ENCODE measurements around the gene ABHD17A. TPM values are rescaled to one million over a fixed set of nuclear protein-coding genes. Genes with fewer than 3 reads are reported as not detected.

ABHD17A gene
- total RNA-seq, 1 experiment from 2014 or later, result 60.7 TPM

DNA sequence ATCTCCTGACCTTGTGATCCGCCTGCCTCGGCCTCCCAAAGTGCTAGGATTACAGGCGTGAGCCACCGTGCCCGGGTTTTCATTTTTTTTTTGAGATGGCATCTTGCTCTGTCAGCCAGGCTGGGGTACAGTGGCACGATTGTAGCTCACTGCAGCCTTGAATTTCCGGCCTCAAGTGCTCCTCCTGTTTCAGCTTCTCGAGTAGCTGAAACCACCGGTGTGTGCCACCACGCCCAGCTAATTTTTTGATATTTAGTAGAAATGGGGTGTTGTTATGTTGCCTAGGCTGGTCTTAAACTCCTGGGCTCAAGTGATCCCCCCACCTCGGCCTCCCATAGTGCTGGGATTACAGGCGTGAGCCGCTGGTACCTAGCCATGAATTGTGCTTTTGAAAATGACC lies 25.8 kb upstream of the ABHD17A start:
- ChIA-PET POLR2A (no interaction called here), CTCF (interaction anchor here (1.3 to 2.0 kb wide), 3 partner anchors 13 to 46 kb away, joined by 4 to 6 read pairs (median 5); no protein-coding TSS in a partner anchor)
- TF ChIP-seq ESRRA (CRISPR knock-in tag; IDR thresholded peaks at IDR 0.05; ENCODE audit: borderline replicate concordance), result no peak
- TF ChIP-seq, protein P1, sequence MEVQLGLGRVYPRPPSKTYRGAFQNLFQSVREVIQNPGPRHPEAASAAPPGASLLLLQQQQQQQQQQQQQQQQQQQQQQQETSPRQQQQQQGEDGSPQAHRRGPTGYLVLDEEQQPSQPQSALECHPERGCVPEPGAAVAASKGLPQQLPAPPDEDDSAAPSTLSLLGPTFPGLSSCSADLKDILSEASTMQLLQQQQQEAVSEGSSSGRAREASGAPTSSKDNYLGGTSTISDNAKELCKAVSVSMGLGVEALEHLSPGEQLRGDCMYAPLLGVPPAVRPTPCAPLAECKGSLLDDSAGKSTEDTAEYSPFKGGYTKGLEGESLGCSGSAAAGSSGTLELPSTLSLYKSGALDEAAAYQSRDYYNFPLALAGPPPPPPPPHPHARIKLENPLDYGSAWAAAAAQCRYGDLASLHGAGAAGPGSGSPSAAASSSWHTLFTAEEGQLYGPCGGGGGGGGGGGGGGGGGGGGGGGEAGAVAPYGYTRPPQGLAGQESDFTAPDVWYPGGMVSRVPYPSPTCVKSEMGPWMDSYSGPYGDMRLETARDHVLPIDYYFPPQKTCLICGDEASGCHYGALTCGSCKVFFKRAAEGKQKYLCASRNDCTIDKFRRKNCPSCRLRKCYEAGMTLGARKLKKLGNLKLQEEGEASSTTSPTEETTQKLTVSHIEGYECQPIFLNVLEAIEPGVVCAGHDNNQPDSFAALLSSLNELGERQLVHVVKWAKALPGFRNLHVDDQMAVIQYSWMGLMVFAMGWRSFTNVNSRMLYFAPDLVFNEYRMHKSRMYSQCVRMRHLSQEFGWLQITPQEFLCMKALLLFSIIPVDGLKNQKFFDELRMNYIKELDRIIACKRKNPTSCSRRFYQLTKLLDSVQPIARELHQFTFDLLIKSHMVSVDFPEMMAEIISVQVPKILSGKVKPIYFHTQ (CRISPR knock-in tag; IDR thresholded peaks at IDR 0.05), result no peak
- TF ChIP-seq, protein P2, sequence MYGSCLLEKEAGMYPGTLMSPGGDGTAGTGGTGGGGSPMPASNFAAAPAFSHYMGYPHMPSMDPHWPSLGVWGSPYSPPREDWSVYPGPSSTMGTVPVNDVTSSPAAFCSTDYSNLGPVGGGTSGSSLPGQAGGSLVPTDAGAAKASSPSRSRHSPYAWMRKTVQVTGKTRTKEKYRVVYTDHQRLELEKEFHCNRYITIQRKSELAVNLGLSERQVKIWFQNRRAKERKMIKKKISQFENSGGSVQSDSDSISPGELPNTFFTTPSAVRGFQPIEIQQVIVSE (CRISPR knock-in tag; IDR thresholded peaks at IDR 0.05; ENCODE audit: borderline replicate concordance), result no peak
- TF ChIP-seq ZNF219 (CRISPR knock-in tag; IDR thresholded peaks at IDR 0.05; ENCODE audit: borderline replicate concordance), result no peak
- TF ChIP-seq, protein P3, sequence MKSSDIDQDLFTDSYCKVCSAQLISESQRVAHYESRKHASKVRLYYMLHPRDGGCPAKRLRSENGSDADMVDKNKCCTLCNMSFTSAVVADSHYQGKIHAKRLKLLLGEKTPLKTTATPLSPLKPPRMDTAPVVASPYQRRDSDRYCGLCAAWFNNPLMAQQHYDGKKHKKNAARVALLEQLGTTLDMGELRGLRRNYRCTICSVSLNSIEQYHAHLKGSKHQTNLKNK (CRISPR knock-in tag; IDR thresholded peaks at IDR 0.05), result no peak
- TF ChIP-seq ZNF423 (CRISPR knock-in tag; IDR thresholded peaks at IDR 0.05), result no peak
- TF ChIP-seq NR1H2 (CRISPR knock-in tag; IDR thresholded peaks at IDR 0.05), result no peak
- TF ChIP-seq ATF1 (CRISPR knock-in tag; IDR thresholded peaks at IDR 0.05), result no peak
- TF ChIP-seq ELF4 (CRISPR knock-in tag; IDR thresholded peaks at IDR 0.05; ENCODE audit: low read depth), result no peak
- TF ChIP-seq ZNF121 (CRISPR knock-in tag; IDR thresholded peaks at IDR 0.05), result no peak
- no peak for TF ChIP-seq TEAD1 (CRISPR knock-in tag; IDR thresholded peaks at IDR 0.05)
- TF ChIP-seq, protein P4, sequence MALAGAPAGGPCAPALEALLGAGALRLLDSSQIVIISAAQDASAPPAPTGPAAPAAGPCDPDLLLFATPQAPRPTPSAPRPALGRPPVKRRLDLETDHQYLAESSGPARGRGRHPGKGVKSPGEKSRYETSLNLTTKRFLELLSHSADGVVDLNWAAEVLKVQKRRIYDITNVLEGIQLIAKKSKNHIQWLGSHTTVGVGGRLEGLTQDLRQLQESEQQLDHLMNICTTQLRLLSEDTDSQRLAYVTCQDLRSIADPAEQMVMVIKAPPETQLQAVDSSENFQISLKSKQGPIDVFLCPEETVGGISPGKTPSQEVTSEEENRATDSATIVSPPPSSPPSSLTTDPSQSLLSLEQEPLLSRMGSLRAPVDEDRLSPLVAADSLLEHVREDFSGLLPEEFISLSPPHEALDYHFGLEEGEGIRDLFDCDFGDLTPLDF (CRISPR knock-in tag; IDR thresholded peaks at IDR 0.05), result no peak
- TF ChIP-seq, protein P5, sequence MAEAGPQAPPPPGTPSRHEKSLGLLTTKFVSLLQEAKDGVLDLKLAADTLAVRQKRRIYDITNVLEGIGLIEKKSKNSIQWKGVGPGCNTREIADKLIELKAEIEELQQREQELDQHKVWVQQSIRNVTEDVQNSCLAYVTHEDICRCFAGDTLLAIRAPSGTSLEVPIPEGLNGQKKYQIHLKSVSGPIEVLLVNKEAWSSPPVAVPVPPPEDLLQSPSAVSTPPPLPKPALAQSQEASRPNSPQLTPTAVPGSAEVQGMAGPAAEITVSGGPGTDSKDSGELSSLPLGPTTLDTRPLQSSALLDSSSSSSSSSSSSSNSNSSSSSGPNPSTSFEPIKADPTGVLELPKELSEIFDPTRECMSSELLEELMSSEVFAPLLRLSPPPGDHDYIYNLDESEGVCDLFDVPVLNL (CRISPR knock-in tag; IDR thresholded peaks at IDR 0.05; ENCODE audit: borderline replicate concordance, low read depth), result no peak
- TF ChIP-seq, protein P6, sequence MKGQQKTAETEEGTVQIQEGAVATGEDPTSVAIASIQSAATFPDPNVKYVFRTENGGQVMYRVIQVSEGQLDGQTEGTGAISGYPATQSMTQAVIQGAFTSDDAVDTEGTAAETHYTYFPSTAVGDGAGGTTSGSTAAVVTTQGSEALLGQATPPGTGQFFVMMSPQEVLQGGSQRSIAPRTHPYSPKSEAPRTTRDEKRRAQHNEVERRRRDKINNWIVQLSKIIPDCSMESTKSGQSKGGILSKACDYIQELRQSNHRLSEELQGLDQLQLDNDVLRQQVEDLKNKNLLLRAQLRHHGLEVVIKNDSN (CRISPR knock-in tag; IDR thresholded peaks at IDR 0.05), result no peak
- Mint-ChIP-seq H3K27me3 (ENCODE audit: low read depth) (no peaks in the 10 kb centered on the region), H3K27ac (no peak overlapping the region), H3K9me3 (no peaks in the 10 kb centered on the region), H3K4me1 (no peaks in the 10 kb centered on the region), H3K36me3 (peaks cover 6% of the 10 kb centered on the region; the same call in 1 of the 2 replicates), H3K4me3 (no peak overlapping the region)
- no peak for ATAC-seq
- DNase-seq (ENCODE audit: low spot score), result no peak

DNA sequence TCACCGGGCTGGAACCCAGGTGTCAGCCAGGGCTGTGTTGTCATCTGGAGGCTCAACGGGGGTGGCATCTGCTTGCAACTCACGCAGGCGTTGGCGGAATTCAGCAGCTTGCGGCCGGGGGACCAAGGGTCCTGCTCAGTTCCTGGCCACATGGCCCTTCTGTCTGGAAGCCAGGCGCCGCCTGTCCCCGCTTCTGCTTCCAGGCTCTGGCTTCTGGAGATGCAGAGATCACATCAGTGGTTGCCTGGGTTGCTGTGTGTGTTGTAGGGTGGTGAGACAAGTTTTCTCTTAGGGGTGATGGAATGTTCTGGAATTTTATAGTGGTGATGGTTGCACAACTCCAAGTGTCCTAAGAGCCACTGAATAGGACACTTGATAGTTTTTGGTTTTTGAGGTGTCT lies 24.9 kb upstream of the ABHD17A start:
- Mint-ChIP-seq H3K36me3 (peaks cover 6% of the 10 kb centered on the region; the same call in 1 of the 2 replicates), H3K4me3 (no peak overlapping the region), H3K4me1 (peaks cover 5% of the 10 kb centered on the region), H3K9me3 (no peaks in the 10 kb centered on the region), H3K27me3 (ENCODE audit: low read depth) (no peaks in the 10 kb centered on the region), H3K27ac (peak overlapping the region; percentile 76; the same call in 1 of the 2 replicates)
- ChIA-PET POLR2A (no interaction called here), CTCF (interaction anchor here (1.4 to 2.0 kb wide), 2 partner anchors 13 to 20 kb away, joined by 5 to 6 read pairs; no protein-coding TSS in a partner anchor)
- DNase-seq (ENCODE audit: low spot score), result no peak
- ATAC-seq, result no peak
- TF ChIP-seq GRHL2 (CRISPR knock-in tag; IDR thresholded peaks at IDR 0.05; ENCODE audit: insufficient replicate concordance, severe bottlenecking) (no peak), FOXJ3 (CRISPR knock-in tag; IDR thresholded peaks at IDR 0.05; ENCODE audit: borderline replicate concordance) (no peak), NFYB (CRISPR knock-in tag; conservative IDR thresholded peaks at IDR 0.05; ENCODE audit: low read depth) (no peak), NR1H2 (CRISPR knock-in tag; IDR thresholded peaks at IDR 0.05) (no peak)
- TF ChIP-seq, protein P7, sequence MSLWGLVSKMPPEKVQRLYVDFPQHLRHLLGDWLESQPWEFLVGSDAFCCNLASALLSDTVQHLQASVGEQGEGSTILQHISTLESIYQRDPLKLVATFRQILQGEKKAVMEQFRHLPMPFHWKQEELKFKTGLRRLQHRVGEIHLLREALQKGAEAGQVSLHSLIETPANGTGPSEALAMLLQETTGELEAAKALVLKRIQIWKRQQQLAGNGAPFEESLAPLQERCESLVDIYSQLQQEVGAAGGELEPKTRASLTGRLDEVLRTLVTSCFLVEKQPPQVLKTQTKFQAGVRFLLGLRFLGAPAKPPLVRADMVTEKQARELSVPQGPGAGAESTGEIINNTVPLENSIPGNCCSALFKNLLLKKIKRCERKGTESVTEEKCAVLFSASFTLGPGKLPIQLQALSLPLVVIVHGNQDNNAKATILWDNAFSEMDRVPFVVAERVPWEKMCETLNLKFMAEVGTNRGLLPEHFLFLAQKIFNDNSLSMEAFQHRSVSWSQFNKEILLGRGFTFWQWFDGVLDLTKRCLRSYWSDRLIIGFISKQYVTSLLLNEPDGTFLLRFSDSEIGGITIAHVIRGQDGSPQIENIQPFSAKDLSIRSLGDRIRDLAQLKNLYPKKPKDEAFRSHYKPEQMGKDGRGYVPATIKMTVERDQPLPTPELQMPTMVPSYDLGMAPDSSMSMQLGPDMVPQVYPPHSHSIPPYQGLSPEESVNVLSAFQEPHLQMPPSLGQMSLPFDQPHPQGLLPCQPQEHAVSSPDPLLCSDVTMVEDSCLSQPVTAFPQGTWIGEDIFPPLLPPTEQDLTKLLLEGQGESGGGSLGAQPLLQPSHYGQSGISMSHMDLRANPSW (CRISPR knock-in tag; conservative IDR thresholded peaks at IDR 0.05; ENCODE audit: low read depth), result no peak
- TF ChIP-seq, protein P3 (CRISPR knock-in tag; IDR thresholded peaks at IDR 0.05), result no peak
- TF ChIP-seq, protein P8, sequence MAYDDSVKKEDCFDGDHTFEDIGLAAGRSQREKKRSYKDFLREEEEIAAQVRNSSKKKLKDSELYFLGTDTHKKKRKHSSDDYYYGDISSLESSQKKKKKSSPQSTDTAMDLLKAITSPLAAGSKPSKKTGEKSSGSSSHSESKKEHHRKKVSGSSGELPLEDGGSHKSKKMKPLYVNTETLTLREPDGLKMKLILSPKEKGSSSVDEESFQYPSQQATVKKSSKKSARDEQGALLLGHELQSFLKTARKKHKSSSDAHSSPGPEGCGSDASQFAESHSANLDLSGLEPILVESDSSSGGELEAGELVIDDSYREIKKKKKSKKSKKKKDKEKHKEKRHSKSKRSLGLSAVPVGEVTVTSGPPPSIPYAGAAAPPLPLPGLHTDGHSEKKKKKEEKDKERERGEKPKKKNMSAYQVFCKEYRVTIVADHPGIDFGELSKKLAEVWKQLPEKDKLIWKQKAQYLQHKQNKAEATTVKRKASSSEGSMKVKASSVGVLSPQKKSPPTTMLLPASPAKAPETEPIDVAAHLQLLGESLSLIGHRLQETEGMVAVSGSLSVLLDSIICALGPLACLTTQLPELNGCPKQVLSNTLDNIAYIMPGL (CRISPR knock-in tag; IDR thresholded peaks at IDR 0.05), result no peak
- TF ChIP-seq, protein P9, sequence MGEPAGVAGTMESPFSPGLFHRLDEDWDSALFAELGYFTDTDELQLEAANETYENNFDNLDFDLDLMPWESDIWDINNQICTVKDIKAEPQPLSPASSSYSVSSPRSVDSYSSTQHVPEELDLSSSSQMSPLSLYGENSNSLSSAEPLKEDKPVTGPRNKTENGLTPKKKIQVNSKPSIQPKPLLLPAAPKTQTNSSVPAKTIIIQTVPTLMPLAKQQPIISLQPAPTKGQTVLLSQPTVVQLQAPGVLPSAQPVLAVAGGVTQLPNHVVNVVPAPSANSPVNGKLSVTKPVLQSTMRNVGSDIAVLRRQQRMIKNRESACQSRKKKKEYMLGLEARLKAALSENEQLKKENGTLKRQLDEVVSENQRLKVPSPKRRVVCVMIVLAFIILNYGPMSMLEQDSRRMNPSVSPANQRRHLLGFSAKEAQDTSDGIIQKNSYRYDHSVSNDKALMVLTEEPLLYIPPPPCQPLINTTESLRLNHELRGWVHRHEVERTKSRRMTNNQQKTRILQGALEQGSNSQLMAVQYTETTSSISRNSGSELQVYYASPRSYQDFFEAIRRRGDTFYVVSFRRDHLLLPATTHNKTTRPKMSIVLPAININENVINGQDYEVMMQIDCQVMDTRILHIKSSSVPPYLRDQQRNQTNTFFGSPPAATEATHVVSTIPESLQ (CRISPR knock-in tag; IDR thresholded peaks at IDR 0.05), result no peak
